CD4-positive, alpha-beta T cell (primary cell): Measurements from ENCODE around the gene KHDC1L. TPM values are rescaled to one million over a fixed set of nuclear protein-coding genes. Genes with fewer than 3 reads are reported as not detected.
"Not testable (repeated sequence)": the region's sequence is repeated elsewhere in the genome, so short reads cannot be mapped to it uniquely, and the experiment has no call there.

Experiments used
- ATAC-seq: fragments of 200-7000 bp; cut with Tn5 transposase; one replicate; pipeline ENCODE4 v1.10.0; 2022; ENCODE audit warnings: mild to moderate bottlenecking; ENCODE audit not compliant: poor library complexity
- CTCF ChIA-PET: fragments of 350-600 bp; sonication (Branson Sonifier 250); formaldehyde crosslinking; loops from one replicate; lab custom pipeline; 2021; ENCODE audit warnings: antibody characterized with exemption, inconsistent platforms; lab: Charles Lee
- POLR2A ChIA-PET: fragments of 350-600 bp; sonication (Branson Sonifier 250); formaldehyde crosslinking; loops from one replicate; lab custom pipeline; 2021; ENCODE audit warnings: antibody characterized with exemption, inconsistent platforms; lab: Charles Lee
- DNase-seq, 14 experiments: peaks; one replicate each; pipeline ENCODE4 v3.0.0-alpha.2; 2013 to 2020; ENCODE audit warnings: mixed read lengths in 2 of 14
- H3K27ac ChIP-seq, 2 donors: one replicate each; pipeline versions ENCODE4 v1.5.1 to v1.7.0; 2013; ENCODE audit warnings: low read length in 2 of 2, low read depth in 1 of 2, mild to moderate bottlenecking in 1 of 2
- H3K27me3 ChIP-seq, 2 experiments: 1 replicate in 1 of 2; 2 replicates in 1 of 2; pipeline versions ENCODE4 v1.6.1 to v1.7.0; 2013; ENCODE audit warnings: low read length in 2 of 2, control low read depth in 1 of 2, mild to moderate bottlenecking in 1 of 2, moderate library complexity in 1 of 2; ENCODE audit not compliant: insufficient read depth in 2 of 2, control insufficient read depth in 1 of 2
- H3K36me3 ChIP-seq: one replicate; pipeline ENCODE4 v1.6.1; 2013; ENCODE audit warnings: low read length, control low read depth; ENCODE audit not compliant: insufficient read depth
- H3K4me1 ChIP-seq: one replicate; pipeline ENCODE4 v1.6.1; 2013; ENCODE audit warnings: low read length, control low read depth; ENCODE audit not compliant: insufficient read depth
- H3K4me3 ChIP-seq: one replicate; pipeline ENCODE4 v1.5.1; 2013; ENCODE audit warnings: mild to moderate bottlenecking, low read length, moderate library complexity
- H3K9me3 ChIP-seq, 2 experiments: 1 replicate in 1 of 2; 2 replicates in 1 of 2; pipeline versions ENCODE4 v1.6.1 to v1.7.0; 2013; ENCODE audit warnings: low read length in 2 of 2, mild to moderate bottlenecking in 2 of 2, control low read depth in 1 of 2, moderate library complexity in 1 of 2; ENCODE audit not compliant: control insufficient read depth in 1 of 2, insufficient read depth in 1 of 2
- H3K27ac Mint-ChIP-seq: one replicate; pipeline ENCODE4 v1.8.0; 2020; ENCODE audit warnings: mixed read lengths
- H3K27me3 Mint-ChIP-seq: one replicate; pipeline ENCODE4 v1.8.0; 2021; ENCODE audit warnings: mixed read lengths
- H3K36me3 Mint-ChIP-seq: one replicate; pipeline ENCODE4 v1.8.0; 2021; ENCODE audit warnings: low read depth, mixed read lengths
- H3K4me1 Mint-ChIP-seq: one replicate; pipeline ENCODE4 v1.8.0; 2021; ENCODE audit warnings: low read depth, mixed read lengths
- H3K4me3 Mint-ChIP-seq: one replicate; pipeline ENCODE4 v1.8.0; 2020; ENCODE audit warnings: mild to moderate bottlenecking, mixed read lengths
- H3K9me3 Mint-ChIP-seq: one replicate; pipeline ENCODE4 v1.8.0; 2020; ENCODE audit warnings: mixed read lengths
- CTCF ChIP-seq: fragments of 200-600 bp; IDR thresholded peaks from one replicate; pipeline ENCODE4 v1.8.0; 2022; ENCODE audit warnings: antibody characterized with exemption, mild to moderate bottlenecking
- intact Hi-C, 2 experiments: fragments of 100-400 bp; cut with DNase I in 1 of 2; cut with micrococcal nuclease in 1 of 2; formaldehyde crosslinking; loops; one replicate each; pipeline versions ENCODE4 v1.15.1 to v1.9.0; 2023 to 2025; cut with DNase I, micrococcal nuclease
- total RNA-seq, 174 experiments: library from RNA in 2 of 174; stranded (reverse) in 2 of 174; gene quantifications; one replicate each; pipeline ENCODE4 v1.2.3 and lab custom pipeline; 2021 to 2026

KHDC1L gene
- total RNA-seq, 2 experiments from 2014 or later: not detected

GRCh38 chr6:73200735-73201134, 24.6 kb downstream of the KHDC1L start:
- H3K4me1 Mint-ChIP-seq: no peaks in the 10 kb centered on the region
- H3K36me3 Mint-ChIP-seq: no peaks in the 10 kb centered on the region
- Histone ChIP-seq H3K4me3 (no peak overlapping the region), H3K36me3 (no peaks in the 10 kb centered on the region), H3K27me3 (no peaks in the 10 kb centered on the region), H3K4me1 (no peaks in the 10 kb centered on the region), H3K27ac (no peak overlapping the region), H3K9me3 (no peaks in the 10 kb centered on the region)
- no peak for TF ChIP-seq CTCF
- POLR2A ChIA-PET: interaction anchor here (0.7 kb wide), 1 partner anchor 12 kb away, joined by 3 read pairs; no protein-coding TSS in a partner anchor
- DNase-seq (no peak), ATAC-seq (no peak)
- intact Hi-C loops: no loop called here
- H3K9me3 Mint-ChIP-seq: no peaks in the 10 kb centered on the region
- no peaks in the 10 kb centered on the region for H3K27me3 Mint-ChIP-seq
- no peak overlapping the region for H3K27ac Mint-ChIP-seq
- H3K4me3 Mint-ChIP-seq: no peak overlapping the region
- CTCF ChIA-PET: no interaction called here

- no peak for ATAC-seq
- H3K27me3 Mint-ChIP-seq: no peaks in the 10 kb centered on the region
Observed at GRCh38 chr6:73200247-73200646, 25.0 kb downstream of the KHDC1L start.

GRCh38 chr6:73194744-73195143, 30.6 kb downstream of the KHDC1L start:
- H3K27me3 Mint-ChIP-seq: no peaks in the 10 kb centered on the region
- no peak for TF ChIP-seq CTCF
- H3K4me3 Mint-ChIP-seq: no peak overlapping the region
- intact Hi-C loops: no loop called here
- POLR2A ChIA-PET: no interaction called here
- DNase-seq (no peak), ATAC-seq (no peak)
- Histone ChIP-seq H3K4me3 (no peak overlapping the region), H3K36me3 (no peaks in the 10 kb centered on the region), H3K27ac (no peak overlapping the region), H3K4me1 (no peaks in the 10 kb centered on the region), H3K27me3 (no peaks in the 10 kb centered on the region), H3K9me3 (no peaks in the 10 kb centered on the region)
- H3K27ac Mint-ChIP-seq: no peak overlapping the region
- CTCF ChIA-PET: no interaction called here
- H3K9me3 Mint-ChIP-seq: no peaks in the 10 kb centered on the region
- H3K36me3 Mint-ChIP-seq: no peaks in the 10 kb centered on the region
- no peaks in the 10 kb centered on the region for H3K4me1 Mint-ChIP-seq

More at GRCh38 chr6:73200247-73200646, 25.0 kb downstream of the KHDC1L start:
- POLR2A ChIA-PET: interaction anchor here (0.7 kb wide), 1 partner anchor 12 kb away, joined by 3 read pairs; no protein-coding TSS in a partner anchor
- no peak overlapping the region for H3K27ac ChIP-seq
- no peak for DNase-seq
- H3K9me3 ChIP-seq: no peaks in the 10 kb centered on the region
- intact Hi-C loops: no loop called here
- Mint-ChIP-seq H3K36me3 (no peaks in the 10 kb centered on the region), H3K4me1 (no peaks in the 10 kb centered on the region), H3K4me3 (no peak overlapping the region), H3K9me3 (no peaks in the 10 kb centered on the region), H3K27ac (no peak overlapping the region)
- no peaks in the 10 kb centered on the region for H3K36me3 ChIP-seq
- no peaks in the 10 kb centered on the region for H3K4me1 ChIP-seq
- no peak for TF ChIP-seq CTCF
- CTCF ChIA-PET: no interaction called here
- H3K4me3 ChIP-seq: no peak overlapping the region
- no peaks in the 10 kb centered on the region for H3K27me3 ChIP-seq

GRCh38 chr6:73193302-73193701, 32.0 kb downstream of the KHDC1L start:
- intact Hi-C loops, H3K9me3 Mint-ChIP-seq, H3K27ac ChIP-seq, CTCF ChIA-PET, H3K9me3 ChIP-seq, H3K27me3 ChIP-seq, H3K27ac Mint-ChIP-seq, H3K4me3 ChIP-seq, POLR2A ChIA-PET, H3K4me3 Mint-ChIP-seq, H3K4me1 Mint-ChIP-seq, H3K27me3 Mint-ChIP-seq, H3K36me3 ChIP-seq, H3K36me3 Mint-ChIP-seq, H3K4me1 ChIP-seq, DNase-seq, ATAC-seq: not testable (repeated sequence)
